Measurements from ENCODE around the gene IPMK. TPM values are rescaled to one million over a fixed set of nuclear protein-coding genes. Genes with fewer than 3 reads are reported as not detected.
"Not testable (repeated sequence)": the region's sequence is repeated elsewhere in the genome, so short reads cannot be mapped to it uniquely, and the experiment has no call there.

The IPMK gene
- total and polyA plus RNA-seq, 12 donors = 0.93 to 5.0 (median 2.6) TPM

DNA sequence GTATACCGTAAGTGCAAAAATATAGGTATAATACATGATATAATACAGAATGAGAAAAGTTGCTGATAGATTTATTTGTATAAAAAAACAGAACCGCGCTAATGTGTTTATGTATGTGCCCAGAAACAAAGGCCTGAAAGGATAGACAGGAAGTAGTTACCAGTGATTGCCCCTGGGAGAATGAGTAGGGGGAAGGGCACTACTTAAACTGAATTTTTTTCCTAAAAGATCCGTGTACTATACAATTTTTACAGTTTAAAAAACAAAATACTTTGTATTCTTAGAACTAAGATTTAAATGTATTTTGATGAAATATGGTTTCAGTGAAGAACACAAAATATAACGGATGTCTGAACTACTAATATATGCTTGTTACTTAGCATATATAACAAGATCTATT, 2.9 kb downstream of the IPMK start:
- H3K27ac ChIP-seq = peak overlapping the region in 2 of 10 donors; percentile 95 to 97
- intact Hi-C loops (cut with DNase I) = no loop called here

DNA sequence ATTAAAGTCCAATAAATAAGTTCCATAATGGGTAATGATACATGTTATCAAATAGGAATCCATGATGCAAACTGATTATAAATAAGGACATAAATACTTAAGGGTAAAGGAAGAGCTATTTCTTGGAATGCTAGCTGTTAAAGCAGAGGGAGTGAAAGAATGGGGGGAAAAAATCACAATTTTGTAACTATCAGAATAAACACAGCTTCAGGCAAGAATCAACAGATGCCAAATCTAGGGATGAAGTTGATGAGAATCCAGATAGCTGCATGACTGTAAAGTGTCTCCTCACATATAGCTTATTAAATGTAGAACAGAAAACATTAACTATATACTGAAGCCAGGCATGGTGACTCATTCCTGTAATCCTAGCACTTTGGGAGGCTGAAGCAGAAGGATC, 4.9 kb downstream of the IPMK start:
- Histone ChIP-seq H3K9me3 (no peaks in the 10 kb centered on the region), H3K36me3 (peaks cover 0 to 5% (median 0%) of the 10 kb centered on the region in 9 donors), H3K4me1 (peaks cover 0 to 38% (median 21%) of the 10 kb centered on the region in 9 donors), H3K4me3 (no peak overlapping the region), H3K27ac (no peak overlapping the region), H3K27me3 (no peaks in the 10 kb centered on the region)
- TF ChIP-seq, protein P1, sequence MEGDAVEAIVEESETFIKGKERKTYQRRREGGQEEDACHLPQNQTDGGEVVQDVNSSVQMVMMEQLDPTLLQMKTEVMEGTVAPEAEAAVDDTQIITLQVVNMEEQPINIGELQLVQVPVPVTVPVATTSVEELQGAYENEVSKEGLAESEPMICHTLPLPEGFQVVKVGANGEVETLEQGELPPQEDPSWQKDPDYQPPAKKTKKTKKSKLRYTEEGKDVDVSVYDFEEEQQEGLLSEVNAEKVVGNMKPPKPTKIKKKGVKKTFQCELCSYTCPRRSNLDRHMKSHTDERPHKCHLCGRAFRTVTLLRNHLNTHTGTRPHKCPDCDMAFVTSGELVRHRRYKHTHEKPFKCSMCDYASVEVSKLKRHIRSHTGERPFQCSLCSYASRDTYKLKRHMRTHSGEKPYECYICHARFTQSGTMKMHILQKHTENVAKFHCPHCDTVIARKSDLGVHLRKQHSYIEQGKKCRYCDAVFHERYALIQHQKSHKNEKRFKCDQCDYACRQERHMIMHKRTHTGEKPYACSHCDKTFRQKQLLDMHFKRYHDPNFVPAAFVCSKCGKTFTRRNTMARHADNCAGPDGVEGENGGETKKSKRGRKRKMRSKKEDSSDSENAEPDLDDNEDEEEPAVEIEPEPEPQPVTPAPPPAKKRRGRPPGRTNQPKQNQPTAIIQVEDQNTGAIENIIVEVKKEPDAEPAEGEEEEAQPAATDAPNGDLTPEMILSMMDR (IDR thresholded peaks at IDR 0.05) = no peak
- ATAC-seq (no peak), DNase-seq (no peak)
- intact Hi-C loops (cut with DNase I) = no loop called here

More for the DNA sequence above, 2.9 kb downstream of the IPMK start:
- WGBS, 2 donors = 59 to 74% methylated on average over 5 of the region's 5 CpGs
- peak overlapping the region in 2 of 10 donors; percentile 85 to 87 for H3K4me3 ChIP-seq
- H3K36me3 ChIP-seq = no peaks in the 10 kb centered on the region
- DNase-seq (no peak), ATAC-seq (no peak)
- TF ChIP-seq, protein P1 (IDR thresholded peaks at IDR 0.05) = no peak
- H3K27me3 ChIP-seq = no peaks in the 10 kb centered on the region
- peaks cover 0 to 43% (median 23%) of the 10 kb centered on the region in 9 donors for H3K4me1 ChIP-seq
- H3K9me3 ChIP-seq = no peaks in the 10 kb centered on the region

DNA sequence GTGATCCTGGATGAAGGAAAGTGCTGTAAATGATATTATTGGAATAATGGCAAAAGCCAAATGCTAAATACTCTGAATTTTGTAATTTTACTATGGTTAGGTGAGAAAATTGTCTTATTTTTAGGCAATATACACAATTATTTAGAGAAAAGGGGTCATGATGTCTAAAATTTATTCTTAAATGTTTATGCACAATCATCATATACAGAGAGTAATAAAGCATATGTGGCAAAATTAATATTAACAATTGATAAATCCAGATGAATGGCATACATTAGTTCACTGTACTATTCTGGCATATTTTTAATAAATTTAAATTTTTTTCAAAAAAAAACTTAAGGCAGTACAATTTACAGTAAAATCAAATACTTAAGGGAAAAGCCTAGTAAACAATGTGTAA, 7.4 kb downstream of the IPMK start:
- TF ChIP-seq, protein P1 (IDR thresholded peaks at IDR 0.05) = no peak
- peaks cover 0 to 29% (median 10%) of the 10 kb centered on the region in 9 donors for H3K4me1 ChIP-seq
- H3K4me3 ChIP-seq = no peak overlapping the region
- DNase-seq (no peak), ATAC-seq (no peak)
- intact Hi-C loops (cut with DNase I) = no loop called here
- H3K27ac ChIP-seq = no peak overlapping the region
- no peaks in the 10 kb centered on the region for H3K27me3 ChIP-seq
- no peaks in the 10 kb centered on the region for H3K9me3 ChIP-seq
- H3K36me3 ChIP-seq = peaks cover 0 to 5% (median 0%) of the 10 kb centered on the region in 9 donors

DNA sequence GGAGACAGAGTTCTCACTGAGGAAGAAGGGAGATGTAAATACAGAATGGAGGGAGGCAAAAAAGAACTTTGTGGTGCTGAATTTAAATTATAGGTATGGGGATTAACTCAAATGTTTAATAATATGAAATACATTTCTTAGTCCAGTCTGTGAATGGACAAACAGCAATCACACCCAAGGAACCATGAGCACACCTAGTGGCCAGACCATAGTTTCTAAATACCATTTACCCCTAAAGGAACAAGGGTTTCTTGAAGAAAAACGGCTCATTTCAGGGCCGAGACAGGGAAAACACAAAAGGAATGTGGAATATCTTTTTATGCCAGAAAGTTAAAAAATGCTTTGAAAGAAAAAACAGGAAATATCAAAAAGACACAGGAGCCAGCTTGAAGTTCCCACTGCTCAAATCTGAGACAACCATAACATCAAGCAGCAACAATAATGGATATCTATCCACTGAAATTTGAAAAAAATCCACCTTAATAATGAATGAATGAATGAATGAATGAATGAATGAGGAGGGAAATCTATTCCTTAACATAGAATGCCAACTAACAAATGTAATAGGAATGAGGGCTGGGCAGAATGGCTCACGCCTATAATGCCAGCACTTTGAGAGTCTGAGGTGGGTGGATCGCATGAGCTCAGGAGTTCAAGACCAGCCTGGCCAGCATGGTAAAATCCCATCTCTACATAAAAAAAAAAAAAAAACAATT, 8.6 kb downstream of the IPMK start:
- peaks cover 0 to under 1% (median 0%) of the 10 kb centered on the region in 11 donors for H3K9me3 ChIP-seq
- H3K4me1 ChIP-seq = peaks cover 0 to 17% (median 0%) of the 10 kb centered on the region in 9 donors
- TF ChIP-seq, protein P1 (IDR thresholded peaks at IDR 0.05) = no peak
- 88 to 94% methylated on average over 4 of the region's 4 CpGs for whole genome bisulfite sequencing, 2 donors
- no peak overlapping the region for H3K27ac ChIP-seq
- no peaks in the 10 kb centered on the region for H3K27me3 ChIP-seq
- intact Hi-C loops (cut with DNase I) = no loop called here
- H3K4me3 ChIP-seq = no peak overlapping the region
- ATAC-seq (no peak), DNase-seq (no peak)
- H3K36me3 ChIP-seq = peaks cover 0 to 5% (median 0%) of the 10 kb centered on the region in 9 donors

DNA sequence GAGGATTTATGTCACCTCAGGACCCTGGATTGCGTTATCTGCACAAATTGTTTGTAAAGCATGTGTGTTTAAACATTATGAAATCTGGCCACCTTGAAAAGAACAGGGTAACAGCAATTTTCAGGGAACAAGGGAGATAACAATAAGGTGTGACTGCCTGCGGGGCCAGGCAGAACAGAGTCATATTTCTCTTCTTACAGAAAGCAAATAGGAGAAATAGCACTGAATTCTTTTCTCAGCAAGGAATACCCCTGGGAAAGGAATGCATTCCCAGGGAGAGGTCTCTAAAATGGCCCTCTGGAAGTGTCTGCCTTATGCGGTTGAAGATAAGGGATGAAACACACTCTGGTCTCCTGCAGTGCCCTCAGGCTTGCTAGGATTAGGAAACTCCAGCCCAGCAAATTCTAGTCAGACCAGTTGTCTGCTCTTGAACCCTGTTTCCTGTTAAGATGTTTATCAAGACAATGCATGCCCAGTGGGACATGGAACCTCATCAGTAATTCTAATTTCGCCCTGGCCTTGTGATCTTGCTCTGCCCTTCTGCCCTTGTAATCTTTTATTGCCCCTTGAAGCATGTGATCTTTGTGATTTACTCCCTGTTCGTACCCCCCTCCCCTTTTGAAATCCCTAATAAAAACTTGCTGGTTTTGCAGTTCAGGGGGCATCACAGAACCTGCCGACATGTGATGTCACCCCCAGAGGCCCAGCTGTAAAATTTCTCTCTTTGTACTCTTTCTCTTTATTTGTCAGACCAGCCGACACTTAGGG, 11.5 kb downstream of the IPMK start:
- ATAC-seq; H3K4me1 ChIP-seq; H3K4me3 ChIP-seq; H3K9me3 ChIP-seq; H3K36me3 ChIP-seq; intact Hi-C loops (cut with DNase I); DNase-seq; H3K27ac ChIP-seq; H3K27me3 ChIP-seq: not testable (repeated sequence)
- WGBS, 2 donors = 94 to 97% methylated on average over 7 of the region's 7 CpGs
